Mesenchymal stem cell (in vitro differentiated cells and primary cell): ENCODE results near the gene RBKS.
A peak's percentile ranks its signal among the peaks of the same experiment; 100 is the strongest.

Experiments used
- DNase-seq: peaks from one replicate; pipeline ENCODE4 v3.0.0-alpha.2; 2013
- H2AFZ ChIP-seq: one replicate; pipeline ENCODE4 v1.6.1; 2013; ENCODE audit warnings: low read depth, mild to moderate bottlenecking, control low read depth, inconsistent platforms, low read length, moderate library complexity
- H2AK5ac ChIP-seq: 2 replicates; pipeline ENCODE4 v1.6.1; 2013; ENCODE audit warnings: low read length, moderate library complexity, mild to moderate bottlenecking, inconsistent platforms; ENCODE audit not compliant: severe bottlenecking
- H2BK120ac ChIP-seq: one replicate; pipeline ENCODE4 v1.6.1; 2013; ENCODE audit warnings: low read depth, mild to moderate bottlenecking, inconsistent platforms, low read length, moderate library complexity
- H2BK12ac ChIP-seq, 2 experiments: one replicate each; pipeline ENCODE4 v1.6.1; 2013; ENCODE audit warnings: inconsistent platforms in 2 of 2, low read length in 2 of 2, mild to moderate bottlenecking in 2 of 2, moderate library complexity in 2 of 2, control low read depth in 1 of 2
- H2BK15ac ChIP-seq: one replicate; pipeline ENCODE4 v1.6.1; 2013; ENCODE audit warnings: mild to moderate bottlenecking, low read depth, inconsistent platforms; ENCODE audit not compliant: poor library complexity, severe bottlenecking
- H2BK5ac ChIP-seq: 2 replicates; pipeline ENCODE4 v1.6.1; 2013; ENCODE audit warnings: low read depth, mild to moderate bottlenecking, low read length, control low read depth, inconsistent platforms; ENCODE audit not compliant: poor library complexity, severe bottlenecking
- H3K14ac ChIP-seq, 2 experiments: one replicate each; pipeline ENCODE4 v1.6.1; 2013; ENCODE audit warnings: inconsistent platforms in 2 of 2, low read length in 2 of 2, control low read depth in 1 of 2, mild to moderate bottlenecking in 1 of 2, moderate library complexity in 1 of 2
- H3K18ac ChIP-seq, 2 experiments: one replicate each; pipeline ENCODE4 v1.6.1; 2013; ENCODE audit warnings: inconsistent platforms in 2 of 2, low read length in 2 of 2, control low read depth in 1 of 2, low read depth in 1 of 2, mild to moderate bottlenecking in 1 of 2
- H3K23ac ChIP-seq, 2 experiments: one replicate each; pipeline ENCODE4 v1.6.1; 2013; ENCODE audit warnings: inconsistent platforms in 2 of 2, low read length in 2 of 2, mild to moderate bottlenecking in 2 of 2, moderate library complexity in 2 of 2, control low read depth in 1 of 2
- H3K27ac ChIP-seq: 2 replicates; pipeline ENCODE4 v1.5.1; 2013; ENCODE audit warnings: mild to moderate bottlenecking, moderate library complexity, low read length, control low read depth, inconsistent platforms; ENCODE audit not compliant: poor library complexity, severe bottlenecking
- H3K27me3 ChIP-seq, 2 experiments: 2 replicates each; pipeline versions ENCODE4 v1.6.1 to v1.7.0; 2013; ENCODE audit warnings: low read length in 2 of 2, mild to moderate bottlenecking in 2 of 2, moderate library complexity in 2 of 2, control low read depth in 1 of 2, inconsistent platforms in 1 of 2; ENCODE audit not compliant: control insufficient read depth in 1 of 2, insufficient read depth in 1 of 2
- H3K36me3 ChIP-seq, 2 experiments: 2 replicates each; pipeline versions ENCODE4 v1.6.1 to v1.7.0; 2013; ENCODE audit warnings: low read length in 2 of 2, control low read depth in 1 of 2, inconsistent platforms in 1 of 2, low read depth in 1 of 2, mild to moderate bottlenecking in 1 of 2; ENCODE audit not compliant: insufficient read depth in 2 of 2, control insufficient read depth in 1 of 2
- H3K4ac ChIP-seq, 2 experiments: one replicate each; pipeline ENCODE4 v1.6.1; 2013; ENCODE audit warnings: inconsistent platforms in 2 of 2, low read length in 2 of 2, mild to moderate bottlenecking in 2 of 2, moderate library complexity in 2 of 2, control low read depth in 1 of 2, low read depth in 1 of 2
- H3K4me1 ChIP-seq: 2 replicates; pipeline ENCODE4 v1.6.1; 2013; ENCODE audit warnings: low read depth, low read length, control low read depth; ENCODE audit not compliant: control insufficient read depth, insufficient read depth
- H3K4me2 ChIP-seq: 2 replicates; pipeline ENCODE4 v1.6.1; 2013; ENCODE audit warnings: low read length, mild to moderate bottlenecking, inconsistent platforms; ENCODE audit not compliant: poor library complexity, severe bottlenecking
- H3K4me3 ChIP-seq, 2 experiments: 2 replicates each; pipeline versions ENCODE4 v1.5.1 to v1.7.0; 2013; ENCODE audit warnings: low read length in 2 of 2, mild to moderate bottlenecking in 2 of 2, control low read depth in 1 of 2, low read depth in 1 of 2; ENCODE audit not compliant: insufficient read depth in 1 of 2
- H3K79me1 ChIP-seq: replicated peaks from 2 replicates; pipeline ENCODE4 v1.6.1; 2013; ENCODE audit warnings: mild to moderate bottlenecking, control low read depth, low read length, inconsistent platforms; ENCODE audit not compliant: poor library complexity, severe bottlenecking
- H3K9ac ChIP-seq: 2 replicates; pipeline ENCODE4 v1.7.0; 2013; ENCODE audit warnings: mild to moderate bottlenecking, low read length, moderate library complexity
- H3K9me3 ChIP-seq: 2 replicates; pipeline ENCODE4 v1.7.0; 2013; ENCODE audit warnings: mild to moderate bottlenecking, low read length; ENCODE audit not compliant: control insufficient read depth
- H4K8ac ChIP-seq: one replicate; pipeline ENCODE4 v1.6.1; 2013; ENCODE audit warnings: inconsistent platforms, mild to moderate bottlenecking, low read length, moderate library complexity
- H4K91ac ChIP-seq: one replicate; pipeline ENCODE4 v1.6.1; 2013; ENCODE audit warnings: mild to moderate bottlenecking, low read length, inconsistent platforms
- WGBS: methylation state at CpG from one replicate; pipeline ENCODE4 v1.1.7; 2013; ENCODE audit warnings: mixed read lengths; 5-methylcytosine and 5-hydroxymethylcytosine counted together

Gene RBKS

DNA sequence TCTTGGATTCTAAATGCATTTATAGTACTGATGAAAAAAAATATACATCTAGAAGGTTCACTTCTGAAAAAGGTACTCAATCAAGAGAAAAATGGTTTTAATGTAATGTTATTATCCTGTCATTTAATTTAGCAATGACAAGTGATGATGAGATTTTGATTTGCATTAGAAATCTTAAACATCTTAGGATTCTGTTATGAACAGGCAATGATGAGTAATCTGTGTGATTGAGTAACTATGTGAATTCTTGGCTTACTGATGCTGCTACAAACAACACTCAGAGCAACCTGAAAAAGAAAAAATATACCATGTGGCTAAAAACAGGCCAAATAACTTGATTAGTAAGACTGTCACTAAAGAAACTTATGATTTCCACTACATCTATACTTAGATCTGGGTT lies 30.1 kb downstream of the RBKS start:
- Histone ChIP-seq H3K4ac (no peak overlapping the region), H2AK5ac (no peak overlapping the region), H4K91ac (no peak overlapping the region), H3K14ac (no peak overlapping the region), H3K4me2 (no peak overlapping the region), H2BK15ac (no peak overlapping the region), H3K79me1 (peaks cover 1% of the 10 kb centered on the region), H3K4me3 (no peak overlapping the region), H3K4me1 (no peaks in the 10 kb centered on the region), H3K9me3 (peaks cover 6% of the 10 kb centered on the region), H4K8ac (no peak overlapping the region), H3K23ac (no peak overlapping the region), H3K27me3 (no peaks in the 10 kb centered on the region), H2BK5ac (no peak overlapping the region), H3K36me3 (no peaks in the 10 kb centered on the region), H2BK120ac (no peak overlapping the region), H2AFZ (no peak overlapping the region), H3K27ac (no peak overlapping the region), H2BK12ac (no peak overlapping the region), H3K18ac (no peak overlapping the region), H3K9ac (peak overlapping the region; percentile 61)
- peak; percentile 73 for DNase-seq

- H4K8ac ChIP-seq: no peak overlapping the region
- no peak overlapping the region for H3K14ac ChIP-seq
- H2AFZ ChIP-seq: no peak overlapping the region
- H2BK120ac ChIP-seq: no peak overlapping the region
- no peak overlapping the region for H3K4ac ChIP-seq
- H3K18ac ChIP-seq: no peak overlapping the region
- no peaks in the 10 kb centered on the region for H3K27me3 ChIP-seq
- H3K27ac ChIP-seq: no peak overlapping the region
- peaks cover 1% of the 10 kb centered on the region for H3K79me1 ChIP-seq
- peaks cover 6% of the 10 kb centered on the region for H3K9me3 ChIP-seq
- H3K4me3 ChIP-seq: no peak overlapping the region
- no peak overlapping the region for H3K4me2 ChIP-seq
- peak overlapping the region; percentile 61 for H3K9ac ChIP-seq
- no peak overlapping the region for H4K91ac ChIP-seq
- H2BK12ac ChIP-seq: no peak overlapping the region
- H3K4me1 ChIP-seq: no peaks in the 10 kb centered on the region
- H2BK5ac ChIP-seq: no peak overlapping the region
- no peak overlapping the region for H3K23ac ChIP-seq
- H2BK15ac ChIP-seq: no peak overlapping the region
- H2AK5ac ChIP-seq: no peak overlapping the region
- 35% methylated on average over 4 of the region's 4 CpGs for WGBS
- H3K36me3 ChIP-seq: no peaks in the 10 kb centered on the region
- DNase-seq: peak; percentile 74
Measured at GRCh38 chr2:27857417-27858172, 32.6 kb downstream of the RBKS start.

GRCh38 chr2:27856956-27857355 lies 33.2 kb downstream of the RBKS start:
- Histone ChIP-seq H3K27ac (no peak overlapping the region), H3K4me1 (no peaks in the 10 kb centered on the region), H3K4ac (no peak overlapping the region), H3K27me3 (no peaks in the 10 kb centered on the region), H2AFZ (no peak overlapping the region), H3K79me1 (peaks cover 1% of the 10 kb centered on the region), H3K4me2 (no peak overlapping the region), H3K9me3 (peaks cover 6% of the 10 kb centered on the region), H3K36me3 (no peaks in the 10 kb centered on the region), H3K18ac (no peak overlapping the region), H2BK12ac (no peak overlapping the region), H3K23ac (no peak overlapping the region), H3K4me3 (no peak overlapping the region), H2AK5ac (no peak overlapping the region), H3K14ac (no peak overlapping the region), H2BK15ac (no peak overlapping the region), H3K9ac (peak overlapping the region; percentile 61), H2BK120ac (no peak overlapping the region), H4K91ac (no peak overlapping the region), H4K8ac (no peak overlapping the region), H2BK5ac (no peak overlapping the region)
- DNase-seq: no peak
- 100% methylated on average over 2 of the region's 3 CpGs for WGBS

DNA sequence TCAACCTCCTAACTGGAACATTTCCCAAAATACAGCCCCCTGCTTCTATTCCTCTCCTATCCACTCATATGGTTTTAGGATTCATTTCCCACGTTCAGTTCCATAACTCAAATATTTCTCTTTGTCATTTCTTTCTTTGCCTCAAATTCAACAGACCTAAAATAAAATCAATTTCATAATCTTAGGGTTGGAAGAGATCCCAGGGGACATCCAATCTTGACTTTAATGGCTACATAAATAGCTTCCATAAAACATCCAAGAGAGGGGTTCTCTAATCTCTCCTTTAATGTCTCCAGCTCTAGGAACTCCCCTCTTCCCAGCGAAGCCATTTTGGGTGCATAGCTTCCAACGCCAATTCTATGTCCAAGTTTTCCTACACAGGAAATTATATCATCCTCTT lies 33.8 kb downstream of the RBKS start:
- DNase-seq: no peak
- no peak overlapping the region for H4K8ac ChIP-seq
- peaks cover 6% of the 10 kb centered on the region for H3K9me3 ChIP-seq
- no peak overlapping the region for H2BK15ac ChIP-seq
- no peak overlapping the region for H2BK5ac ChIP-seq
- H3K79me1 ChIP-seq: peaks cover 1% of the 10 kb centered on the region
- no peak overlapping the region for H2BK120ac ChIP-seq
- no peak overlapping the region for H3K4ac ChIP-seq
- no peak overlapping the region for H3K4me2 ChIP-seq
- H3K14ac ChIP-seq: no peak overlapping the region
- H3K36me3 ChIP-seq: no peaks in the 10 kb centered on the region
- no peak overlapping the region for H2BK12ac ChIP-seq
- no peak overlapping the region for H3K18ac ChIP-seq
- peak overlapping the region; percentile 49 for H2AK5ac ChIP-seq
- no peak overlapping the region for H3K4me3 ChIP-seq
- H3K27me3 ChIP-seq: no peaks in the 10 kb centered on the region
- no peak overlapping the region for H4K91ac ChIP-seq
- H3K4me1 ChIP-seq: no peaks in the 10 kb centered on the region
- H3K9ac ChIP-seq: peak overlapping the region; percentile 61
- no peak overlapping the region for H3K23ac ChIP-seq
- H3K27ac ChIP-seq: no peak overlapping the region
- H2AFZ ChIP-seq: no peak overlapping the region
- WGBS: 82% methylated on average over 3 of the region's 3 CpGs
